Inflammatory macrophage (primary cell): ENCODE results near the gene HIVEP2.

Experiments
- DNase-seq, 2 donors: peaks; one replicate each; pipeline ENCODE4 v3.0.0-alpha.2; 2020 to 2022

Gene HIVEP2

GRCh38 chr6:142811923-142812322 is 133.1 kb downstream of the HIVEP2 start:
- DNase-seq, result no peak

DNA sequence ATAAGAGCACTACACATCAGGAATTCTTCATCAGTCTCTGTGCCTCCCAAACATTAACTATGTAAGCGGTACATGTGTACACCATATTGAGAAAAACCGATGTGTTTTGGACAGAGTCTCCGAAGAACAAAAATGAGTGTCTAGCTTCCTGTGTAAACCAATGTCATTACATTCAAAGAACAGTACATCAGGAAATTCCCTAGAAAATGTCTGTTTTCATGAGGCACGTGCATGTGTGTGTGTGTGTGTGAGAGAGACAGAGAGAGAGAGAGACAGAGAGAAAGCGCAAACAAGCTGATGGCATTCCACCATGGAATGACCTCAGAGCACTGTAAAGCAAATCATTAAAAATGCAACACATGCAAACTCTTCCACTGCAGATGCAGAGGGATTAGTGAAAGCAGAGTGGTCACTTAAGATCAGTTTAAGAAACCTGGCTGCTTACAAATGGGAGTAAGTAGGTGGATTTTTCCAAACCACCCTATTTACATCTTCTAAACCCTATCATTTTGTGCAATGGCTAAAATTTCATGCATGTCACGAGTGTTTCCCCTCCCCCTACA is 133.9 kb downstream of the HIVEP2 start:
- DNase-seq, result no peak

DNA sequence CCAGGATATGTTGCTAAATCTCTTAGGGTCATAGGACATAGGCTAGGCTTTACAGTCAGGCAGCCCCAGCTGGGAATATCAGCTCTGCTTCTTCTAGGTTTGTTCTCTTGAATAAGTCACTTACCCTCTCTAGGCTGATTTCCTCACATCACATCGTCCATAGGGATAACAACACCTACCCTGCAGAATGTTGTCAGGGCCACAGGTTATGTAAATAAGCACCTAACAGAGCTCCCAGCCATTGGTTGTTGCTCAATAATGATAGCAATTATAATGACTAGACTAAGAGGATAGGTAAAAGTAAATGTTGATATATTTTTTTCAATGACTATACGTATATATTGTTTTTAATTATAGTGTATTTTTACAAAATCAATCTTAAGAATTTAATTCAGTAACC is 135.0 kb downstream of the HIVEP2 start:
- no peak for DNase-seq

- no peak for DNase-seq
Observed at GRCh38 chr6:142808405-142809061, 136.4 kb downstream of the HIVEP2 start.

DNA sequence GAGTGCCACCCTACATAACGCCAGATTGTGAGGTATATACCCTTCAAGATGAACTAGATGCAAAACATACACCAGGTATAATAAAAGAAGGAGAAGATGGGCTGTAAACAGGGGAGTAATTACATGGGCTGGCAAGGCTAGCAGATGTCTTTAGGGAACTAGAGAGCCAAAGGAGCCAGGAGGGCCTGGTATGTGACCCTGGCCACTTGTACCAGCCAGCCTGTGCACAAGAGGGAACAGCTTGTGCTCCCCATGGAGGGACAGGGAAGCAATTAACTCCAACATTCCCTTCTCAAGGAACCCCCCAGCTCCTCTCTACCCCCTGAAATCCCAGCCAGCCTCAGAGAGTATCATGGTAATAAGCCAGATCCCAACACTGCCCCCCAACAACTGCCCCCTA is 139.9 kb downstream of the HIVEP2 start:
- DNase-seq, result no peak

GRCh38 chr6:142804490-142804889 is 140.5 kb downstream of the HIVEP2 start:
- DNase-seq, result no peak

DNA sequence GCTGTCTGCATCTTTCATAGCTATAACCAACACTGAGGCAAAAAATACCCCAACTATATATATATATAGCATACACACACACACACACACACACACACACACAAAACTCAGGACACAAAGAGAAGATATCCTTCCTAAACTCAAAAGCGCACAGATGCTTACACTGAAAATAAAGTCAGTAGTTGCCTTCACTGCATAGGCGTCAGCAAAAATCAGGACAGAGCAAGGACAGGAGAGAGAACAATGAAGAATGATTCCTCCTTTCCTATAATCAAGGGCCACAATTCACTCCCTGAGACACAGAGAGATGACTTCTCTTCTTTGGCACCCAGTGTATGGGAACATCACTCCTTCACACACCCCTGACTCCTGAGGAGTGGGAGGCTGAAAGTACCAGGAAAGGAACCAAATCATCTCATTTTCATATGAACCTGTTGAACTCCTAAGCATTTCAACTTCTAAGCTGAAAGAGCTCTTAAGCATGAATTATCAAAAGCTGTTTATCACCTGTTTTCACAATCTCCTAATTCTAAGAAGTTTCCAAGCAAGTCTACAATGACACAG is 141.4 kb downstream of the HIVEP2 start:
- DNase-seq, result no peak

DNA sequence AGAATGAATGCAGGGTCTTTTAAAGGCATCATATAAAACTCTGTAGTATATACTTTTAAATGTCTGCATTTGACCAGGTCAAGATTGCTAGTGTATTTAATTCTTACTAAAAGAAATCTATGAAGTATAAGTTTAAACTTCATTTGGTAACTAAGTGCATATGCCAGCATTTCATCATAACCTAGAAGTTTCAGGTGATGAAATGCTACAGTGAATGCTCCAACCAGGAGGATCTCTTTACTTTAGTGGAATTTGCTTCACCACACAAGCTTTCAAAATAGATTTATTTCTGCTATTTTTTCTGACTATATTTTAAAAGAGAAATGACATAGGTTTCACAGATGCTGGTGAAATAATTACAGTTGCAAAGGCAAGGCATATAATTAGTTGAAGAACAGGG is 141.9 kb downstream of the HIVEP2 start:
- peak; percentile 17 to 55 for DNase-seq

DNA sequence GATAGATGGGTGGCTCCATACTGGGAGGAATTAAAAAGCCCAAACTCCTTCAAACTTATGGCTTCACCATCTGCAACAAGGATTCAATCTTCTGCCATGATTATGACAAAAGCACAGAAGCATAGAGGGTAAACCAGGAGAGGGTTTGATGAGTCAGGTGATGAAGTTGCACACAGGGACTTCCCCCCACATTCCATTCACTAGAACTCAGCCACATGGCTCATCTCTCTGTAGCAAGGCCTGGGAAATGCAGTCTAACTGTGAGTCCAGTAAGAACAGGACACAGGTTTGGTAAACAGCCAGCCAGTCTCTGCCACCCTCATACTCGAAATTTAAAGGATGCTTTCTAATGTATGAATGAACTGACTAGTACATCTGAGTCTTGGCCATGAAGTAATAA is 142.9 kb downstream of the HIVEP2 start:
- peak; percentile 26 to 51 for DNase-seq

DNA sequence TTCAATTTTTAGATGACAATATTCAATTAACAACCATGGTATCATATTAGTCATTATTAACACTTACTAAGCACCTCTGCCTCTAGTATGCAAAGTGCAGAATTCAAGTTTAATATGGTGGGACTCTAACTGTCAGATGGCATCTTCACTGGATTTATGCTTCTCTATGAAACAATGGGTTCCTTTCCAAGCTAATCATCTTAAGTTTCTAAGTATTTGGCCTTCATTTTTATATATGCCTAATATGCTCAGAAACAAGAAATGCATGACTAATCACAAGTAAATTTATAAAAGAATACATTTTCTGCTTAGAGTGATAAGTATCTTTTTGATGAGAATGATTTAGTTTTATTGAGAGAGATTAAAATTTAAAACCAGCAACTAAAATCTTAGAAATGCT is 144.7 kb downstream of the HIVEP2 start:
- DNase-seq, result no peak

GRCh38 chr6:142799639-142800038 is 145.3 kb downstream of the HIVEP2 start:
- DNase-seq, result no peak

DNA sequence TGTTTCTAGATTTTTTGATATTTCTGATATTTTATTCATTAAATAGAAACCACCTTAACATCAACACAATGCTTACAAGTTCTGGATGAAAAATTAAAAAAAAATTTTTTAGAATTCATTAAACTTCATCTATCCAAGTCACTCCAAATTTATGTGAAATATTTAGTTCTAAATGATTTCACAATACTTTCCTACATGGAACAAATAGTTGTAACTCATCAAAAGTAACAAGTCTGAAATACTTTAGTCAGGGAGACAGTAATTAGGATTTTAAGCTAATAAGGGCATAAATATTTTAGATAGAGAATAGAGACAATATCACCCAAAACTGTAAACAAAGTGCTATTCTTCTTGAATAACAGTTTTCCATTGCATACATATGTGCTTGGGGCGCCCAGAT is 147.8 kb downstream of the HIVEP2 start:
- no peak for DNase-seq

DNA sequence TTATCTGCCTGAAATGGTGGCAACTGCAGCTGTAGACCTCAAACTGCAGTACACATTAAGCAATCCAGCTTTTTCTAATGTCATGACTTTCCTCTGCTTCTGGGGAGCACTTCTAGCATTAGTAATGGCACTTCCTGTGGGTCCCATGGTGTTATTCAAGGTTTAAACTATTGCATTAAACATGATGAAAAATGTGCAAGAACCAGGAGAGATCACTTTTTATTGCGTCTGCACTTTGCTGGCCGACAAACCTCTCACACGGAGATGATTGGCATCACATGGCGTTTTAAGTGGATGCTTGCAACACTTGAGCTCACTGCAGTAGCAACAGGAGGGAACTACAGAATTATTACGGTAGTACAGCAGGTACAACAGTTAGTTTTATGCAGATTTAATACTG is 148.4 kb downstream of the HIVEP2 start:
- DNase-seq, result peak; percentile 91 to 93

GRCh38 chr6:142796024-142796423 is 149.0 kb downstream of the HIVEP2 start:
- no peak for DNase-seq

- no peak for DNase-seq
Observed at GRCh38 chr6:142794424-142794823, 150.6 kb downstream of the HIVEP2 start.

- no peak for DNase-seq
Observed at GRCh38 chr6:142790257-142790656, 154.7 kb downstream of the HIVEP2 start.

DNA sequence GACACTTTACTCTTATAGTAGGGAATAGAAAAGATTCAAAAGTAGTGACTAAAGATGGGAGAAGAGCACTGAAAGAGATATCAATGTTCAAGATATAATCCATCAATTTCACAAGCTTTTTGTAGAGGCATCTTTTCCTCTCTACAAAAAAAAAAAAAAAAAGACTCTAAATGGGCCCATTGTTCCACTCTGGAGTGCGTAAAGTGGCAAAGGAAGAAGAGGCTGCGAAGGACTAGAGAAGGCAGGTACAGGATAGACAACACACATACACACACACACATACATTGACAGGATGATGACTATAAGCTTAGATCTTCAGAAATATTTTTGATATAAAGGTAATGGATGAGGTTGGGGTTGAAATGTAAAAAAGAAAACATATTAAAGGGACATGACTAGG is 157.6 kb downstream of the HIVEP2 start:
- DNase-seq, result no peak

DNA sequence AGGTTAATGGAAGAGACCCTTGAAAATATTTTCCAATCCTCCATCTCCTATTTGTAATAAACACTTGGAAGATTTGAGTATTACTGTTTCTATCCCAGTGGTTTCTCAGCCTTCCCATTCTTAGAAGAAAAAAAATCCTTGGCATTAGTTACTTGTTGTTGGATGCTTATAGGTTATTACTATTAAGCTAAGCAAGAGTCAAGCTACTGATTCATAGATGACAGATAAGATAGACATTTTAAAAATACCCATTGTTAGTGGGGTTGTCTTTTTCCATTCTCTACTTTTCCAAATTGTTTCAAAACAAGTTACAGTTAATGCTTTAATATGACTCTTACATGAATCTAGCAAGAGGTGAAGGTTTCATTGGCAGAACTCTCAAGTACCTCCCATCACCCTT is 158.5 kb downstream of the HIVEP2 start:
- no peak for DNase-seq

DNA sequence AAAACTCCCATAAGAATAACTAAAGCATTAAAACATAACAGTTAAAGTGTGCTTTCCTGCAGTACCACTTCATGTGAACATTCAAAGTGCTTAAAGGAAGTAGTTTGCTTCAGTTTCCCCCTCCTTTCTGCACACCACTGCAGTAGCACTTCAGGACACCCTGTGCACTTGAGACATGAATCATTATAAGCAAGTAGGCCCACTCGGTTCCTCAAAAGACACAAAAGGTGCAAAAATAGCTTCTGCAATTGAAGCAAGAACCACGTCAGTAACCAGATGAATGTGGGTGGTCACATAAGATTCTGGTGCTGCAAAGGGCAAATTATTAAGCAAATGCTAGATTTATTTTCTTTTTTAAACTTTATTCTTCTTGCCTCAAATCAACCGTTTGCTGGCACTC is 160.6 kb downstream of the HIVEP2 start:
- peak; percentile 87 to 93 for DNase-seq

DNA sequence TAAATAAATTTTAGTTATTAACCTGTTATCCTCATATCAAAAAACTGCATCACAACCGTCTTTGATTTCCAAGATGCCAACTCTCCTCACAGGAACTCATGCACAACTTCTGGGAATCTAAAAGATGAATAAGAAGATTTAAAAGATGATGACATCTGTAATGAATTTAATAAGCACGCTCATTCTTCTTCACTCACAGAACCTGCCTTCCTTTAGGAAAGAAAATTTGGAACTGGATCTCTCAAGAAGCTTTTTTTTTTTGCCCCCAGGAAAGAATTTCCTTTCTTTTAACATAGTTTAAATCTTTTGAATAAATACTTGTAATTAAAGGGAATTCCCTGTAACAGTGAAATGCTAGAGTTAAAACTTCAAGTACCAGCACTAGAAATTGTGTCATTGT is 161.5 kb downstream of the HIVEP2 start:
- DNase-seq, result no peak

GRCh38 chr6:142781129-142781528 is 163.8 kb downstream of the HIVEP2 start:
- DNase-seq, result no peak

DNA sequence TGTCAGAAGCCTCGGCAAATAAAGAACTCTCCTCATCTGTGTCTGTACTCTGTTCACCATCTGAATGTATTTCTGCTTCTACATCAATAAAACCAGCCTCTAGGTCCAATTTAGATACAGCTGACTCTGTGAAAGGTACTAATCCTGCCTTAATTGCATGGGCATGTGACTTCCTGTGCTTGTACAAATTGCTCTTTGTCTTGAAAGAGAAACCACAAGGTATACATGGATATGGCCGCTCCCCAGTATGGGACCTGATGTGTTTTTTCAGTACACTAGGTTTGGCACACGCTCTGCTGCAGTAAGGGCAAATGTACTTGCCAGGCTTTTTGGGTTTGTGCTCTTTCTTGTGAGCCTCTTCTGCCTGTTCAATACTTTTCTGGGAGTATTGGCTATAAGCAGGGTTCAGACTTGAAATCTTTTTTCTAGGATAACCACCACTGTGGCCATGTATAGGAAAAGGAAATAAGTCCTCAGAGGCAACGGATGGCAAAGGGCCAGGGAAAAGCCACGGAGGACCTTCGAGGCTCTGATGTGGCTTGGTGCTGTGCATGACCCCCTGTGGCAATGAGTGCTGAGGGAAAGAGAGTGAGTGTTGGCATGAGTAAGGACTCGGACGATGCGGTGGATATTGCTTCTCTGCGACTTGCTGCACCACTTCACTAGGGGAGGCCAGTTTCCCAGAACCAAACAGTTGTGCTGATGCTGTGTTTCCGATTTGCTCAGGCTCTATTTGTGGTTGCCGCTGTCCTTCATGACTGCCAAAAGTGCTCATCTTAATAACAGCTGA is 170.9 kb downstream of the HIVEP2 start:
- DNase-seq, result no peak

DNA sequence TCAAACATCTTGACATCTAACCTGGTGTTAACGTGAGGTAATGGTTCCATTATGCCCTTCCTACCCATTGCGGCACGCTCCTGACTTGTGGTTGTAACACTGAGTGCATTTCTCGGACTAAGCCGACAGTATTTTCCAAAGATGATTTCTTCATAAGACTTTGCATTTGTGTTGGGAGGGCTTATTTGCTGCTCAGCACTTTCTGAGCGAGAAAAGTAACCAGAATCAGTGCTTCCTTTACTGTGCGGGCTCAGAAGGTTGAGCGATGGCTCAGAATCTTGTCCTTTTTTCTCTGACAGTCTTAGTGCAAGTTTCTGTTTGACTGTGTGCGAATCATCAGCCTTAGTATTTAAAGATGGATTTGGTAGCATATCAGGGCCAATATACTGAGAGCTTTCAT is 171.7 kb downstream of the HIVEP2 start:
- no peak for DNase-seq

DNA sequence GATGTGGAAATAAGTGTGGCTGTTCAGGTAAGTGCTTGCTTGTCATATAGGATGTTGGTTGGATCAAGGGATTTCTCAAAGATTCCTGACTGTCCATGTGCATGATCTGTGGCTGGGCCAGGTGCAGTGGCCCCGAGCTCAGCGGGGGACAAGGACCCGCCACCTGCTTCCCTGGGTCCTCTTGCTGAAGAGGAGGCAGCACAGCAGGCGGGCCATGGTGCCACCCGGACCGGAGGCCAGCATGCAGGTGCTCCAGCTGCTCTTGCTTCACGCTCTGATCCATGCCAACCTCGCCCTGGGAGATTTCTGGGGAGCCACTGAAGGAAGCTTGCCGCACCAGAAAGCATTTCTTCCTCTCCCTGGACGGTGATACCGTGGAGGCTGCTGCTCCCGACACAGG is 173.8 kb downstream of the HIVEP2 start:
- no peak for DNase-seq
